ENCODE measurements around the gene FAR1.

Gene FAR1

GRCh38 chr11:13699041-13699440 is 30.6 kb downstream of the FAR1 start:
- Histone ChIP-seq H3K27ac (ENCODE audit: low read length) (no peak overlapping the region), H3K4me3 (ENCODE audit: low read depth in 1 of 2, low read length in 2 of 2) (no peak overlapping the region), H4K20me1 (ENCODE audit: insufficient read depth, low read length) (no peaks in the 10 kb centered on the region), H3K79me2 (ENCODE audit: insufficient read depth, low read length) (no peaks in the 10 kb centered on the region), H3K4me2 (ENCODE audit: insufficient read depth, low read length) (no peak overlapping the region), H3K9ac (ENCODE audit: low read depth, low read length) (no peak overlapping the region), H3K4me1 (ENCODE audit: insufficient read depth, low read length) (no peaks in the 10 kb centered on the region), H2AFZ (ENCODE audit: low read depth, low read length) (no peak overlapping the region), H3K27me3 (ENCODE audit: insufficient read depth, low read length, poor library complexity) (peaks cover 10% of the 10 kb centered on the region), H3K36me3 (ENCODE audit: insufficient read depth, low read length) (no peaks in the 10 kb centered on the region), H3K9me3 (ENCODE audit: insufficient read depth, low read length, severe bottlenecking) (no peaks in the 10 kb centered on the region)
- DNase-seq: no peak
- TF ChIP-seq CTCF (IDR thresholded peaks at IDR 0.05; ENCODE audit: borderline replicate concordance, extremely low read depth, low read length, poor library complexity, severe bottlenecking) (no peak), EZH2 (IDR thresholded peaks at IDR 0.05; ENCODE audit: borderline replicate concordance, low read depth, low read length, severe bottlenecking) (no peak)
- no peak for ATAC-seq (ENCODE audit: insufficient read depth, low read depth)

- Histone ChIP-seq H3K9me3 (ENCODE audit: insufficient read depth, low read length, severe bottlenecking) (no peaks in the 10 kb centered on the region), H4K20me1 (ENCODE audit: insufficient read depth, low read length) (no peaks in the 10 kb centered on the region), H3K79me2 (ENCODE audit: insufficient read depth, low read length) (no peaks in the 10 kb centered on the region), H3K27ac (ENCODE audit: low read length) (no peak overlapping the region), H3K4me3 (ENCODE audit: low read depth in 1 of 2, low read length in 2 of 2) (no peak overlapping the region), H3K36me3 (ENCODE audit: insufficient read depth, low read length) (no peaks in the 10 kb centered on the region), H2AFZ (ENCODE audit: low read depth, low read length) (no peak overlapping the region), H3K9ac (ENCODE audit: low read depth, low read length) (no peak overlapping the region), H3K4me2 (ENCODE audit: insufficient read depth, low read length) (no peak overlapping the region), H3K27me3 (ENCODE audit: insufficient read depth, low read length, poor library complexity) (peaks cover 6% of the 10 kb centered on the region), H3K4me1 (ENCODE audit: insufficient read depth, low read length) (no peaks in the 10 kb centered on the region)
- DNase-seq (no peak), ATAC-seq (ENCODE audit: insufficient read depth, low read depth) (no peak)
- TF ChIP-seq EZH2 (IDR thresholded peaks at IDR 0.05; ENCODE audit: borderline replicate concordance, low read depth, low read length, severe bottlenecking): no peak
- TF ChIP-seq CTCF (IDR thresholded peaks at IDR 0.05; ENCODE audit: borderline replicate concordance, extremely low read depth, low read length, poor library complexity, severe bottlenecking): no peak
Measured at GRCh38 chr11:13699870-13700269, 31.4 kb downstream of the FAR1 start.

GRCh38 chr11:13701506-13701905 is 33.0 kb downstream of the FAR1 start:
- Histone ChIP-seq H3K79me2 (ENCODE audit: insufficient read depth, low read length) (no peaks in the 10 kb centered on the region), H3K4me3 (ENCODE audit: low read depth in 1 of 2, low read length in 2 of 2) (no peak overlapping the region), H3K9ac (ENCODE audit: low read depth, low read length) (no peak overlapping the region), H3K36me3 (ENCODE audit: insufficient read depth, low read length) (no peaks in the 10 kb centered on the region), H3K4me1 (ENCODE audit: insufficient read depth, low read length) (no peaks in the 10 kb centered on the region), H3K27ac (ENCODE audit: low read length) (no peak overlapping the region), H2AFZ (ENCODE audit: low read depth, low read length) (no peak overlapping the region), H3K9me3 (ENCODE audit: insufficient read depth, low read length, severe bottlenecking) (no peaks in the 10 kb centered on the region), H4K20me1 (ENCODE audit: insufficient read depth, low read length) (no peaks in the 10 kb centered on the region), H3K4me2 (ENCODE audit: insufficient read depth, low read length) (no peak overlapping the region), H3K27me3 (ENCODE audit: insufficient read depth, low read length, poor library complexity) (peaks cover 6% of the 10 kb centered on the region)
- DNase-seq (no peak), ATAC-seq (ENCODE audit: insufficient read depth, low read depth) (no peak)
- TF ChIP-seq CTCF (IDR thresholded peaks at IDR 0.05; ENCODE audit: borderline replicate concordance, extremely low read depth, low read length, poor library complexity, severe bottlenecking) (peak; percentile 20), EZH2 (IDR thresholded peaks at IDR 0.05; ENCODE audit: borderline replicate concordance, low read depth, low read length, severe bottlenecking) (no peak)

- H3K36me3 ChIP-seq (ENCODE audit: insufficient read depth, low read length): no peaks in the 10 kb centered on the region
Measured at GRCh38 chr11:13702071-13702470, 33.6 kb downstream of the FAR1 start.

More at GRCh38 chr11:13702071-13702470, 33.6 kb downstream of the FAR1 start:
- Histone ChIP-seq H3K79me2 (ENCODE audit: insufficient read depth, low read length) (no peaks in the 10 kb centered on the region), H3K27me3 (ENCODE audit: insufficient read depth, low read length, poor library complexity) (peaks cover 6% of the 10 kb centered on the region), H3K9ac (ENCODE audit: low read depth, low read length) (no peak overlapping the region), H4K20me1 (ENCODE audit: insufficient read depth, low read length) (no peaks in the 10 kb centered on the region), H3K9me3 (ENCODE audit: insufficient read depth, low read length, severe bottlenecking) (no peaks in the 10 kb centered on the region), H3K4me2 (ENCODE audit: insufficient read depth, low read length) (no peak overlapping the region), H3K4me1 (ENCODE audit: insufficient read depth, low read length) (no peaks in the 10 kb centered on the region), H3K4me3 (ENCODE audit: low read depth in 1 of 2, low read length in 2 of 2) (no peak overlapping the region), H3K27ac (ENCODE audit: low read length) (no peak overlapping the region), H2AFZ (ENCODE audit: low read depth, low read length) (no peak overlapping the region)
- ATAC-seq (ENCODE audit: insufficient read depth, low read depth): no peak
- TF ChIP-seq CTCF (IDR thresholded peaks at IDR 0.05; ENCODE audit: borderline replicate concordance, extremely low read depth, low read length, poor library complexity, severe bottlenecking) (no peak), EZH2 (IDR thresholded peaks at IDR 0.05; ENCODE audit: borderline replicate concordance, low read depth, low read length, severe bottlenecking) (no peak)
- DNase-seq: no peak
